GM21723 (cell line): Measurements from ENCODE around the gene MED25.

Source experiments
- ATAC-seq: cut with Tn5 transposase; IDR thresholded peaks from one replicate; pipeline ENCODE4 v1.9.1; 2021; ENCODE audit warnings: mild to moderate bottlenecking, moderate library complexity; ENCODE audit not compliant: unreplicated experiment

MED25 gene

DNA sequence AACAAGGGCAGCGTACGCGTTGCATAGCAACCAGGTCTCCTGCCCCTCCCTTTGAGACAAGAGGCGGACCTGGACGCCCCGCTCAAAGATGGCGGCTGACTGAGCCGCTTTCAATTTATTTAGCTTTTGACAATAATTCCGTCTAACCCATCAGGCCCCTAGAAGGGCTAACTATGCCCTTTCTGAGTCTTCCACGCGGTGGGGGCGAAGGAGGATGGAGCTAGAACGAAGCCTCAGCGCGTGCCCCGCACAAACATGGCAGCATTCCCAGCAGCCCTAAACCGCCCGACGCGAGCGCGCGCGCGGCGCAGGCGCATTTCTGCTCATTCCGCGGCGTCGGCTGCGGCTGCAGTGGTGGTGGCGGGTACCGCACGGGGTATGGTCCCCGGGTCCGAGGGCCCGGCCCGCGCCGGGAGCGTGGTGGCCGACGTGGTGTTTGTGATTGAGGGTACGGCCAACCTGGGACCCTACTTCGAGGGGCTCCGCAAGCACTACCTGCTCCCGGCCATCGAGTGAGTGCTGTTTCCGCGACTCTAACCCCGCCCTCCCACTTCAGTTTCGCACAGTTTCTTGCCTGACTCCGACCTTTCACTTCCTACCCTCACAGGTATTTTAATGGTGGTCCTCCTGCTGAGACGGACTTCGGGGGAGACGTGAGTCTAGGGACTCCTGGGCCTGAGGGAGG, at the start of gene MED25:
Gene MED25 (plus strand): TSS at position 326 of the 685 bp plus-strand sequence. CDS start 53 bp downstream, at position 379.
- ATAC-seq: peak; percentile 66

DNA sequence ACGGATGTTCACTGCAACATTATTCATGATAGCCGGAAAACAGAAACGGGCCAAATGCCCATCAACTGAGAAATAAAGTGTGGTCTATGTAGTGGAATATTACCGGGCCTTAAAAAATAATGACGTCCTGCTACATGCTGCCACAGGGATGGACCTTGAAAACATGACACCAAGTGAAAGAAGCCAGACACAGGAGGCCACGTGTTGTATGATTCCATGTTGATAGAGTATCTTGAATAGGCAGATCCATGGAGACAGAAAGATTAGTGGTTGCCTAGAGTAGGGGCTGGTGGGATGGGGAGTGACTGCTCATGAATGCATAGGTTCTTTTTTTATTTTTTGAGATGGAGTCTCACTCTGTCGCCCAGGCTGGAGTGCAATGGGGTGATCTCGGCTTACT, 47.6 kb upstream of the MED25 start:
- no peak for ATAC-seq

DNA sequence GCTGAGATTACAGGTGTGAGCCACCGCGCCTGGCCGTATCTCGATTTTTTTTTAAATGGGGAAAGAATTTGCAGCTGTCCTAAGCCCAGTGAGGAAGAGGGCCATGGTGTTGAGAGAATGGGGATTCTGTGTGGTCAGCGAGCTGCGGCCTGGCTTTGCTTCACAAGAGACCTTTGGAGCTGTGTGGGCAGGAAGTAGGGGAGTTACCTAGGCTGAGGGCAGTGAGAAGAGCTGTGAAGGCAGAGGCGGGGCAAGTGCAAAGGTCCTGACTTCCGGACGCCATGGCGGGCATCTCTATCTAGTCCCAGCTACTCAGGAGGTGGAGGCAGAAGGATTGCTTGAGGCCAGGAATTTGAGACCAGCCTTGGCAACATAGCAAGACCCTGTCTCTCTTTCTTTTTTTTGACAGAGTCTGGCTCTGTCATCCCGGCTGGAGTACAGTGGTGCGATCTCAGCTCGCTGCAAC, 46.4 kb upstream of the MED25 start:
- no peak for ATAC-seq

DNA sequence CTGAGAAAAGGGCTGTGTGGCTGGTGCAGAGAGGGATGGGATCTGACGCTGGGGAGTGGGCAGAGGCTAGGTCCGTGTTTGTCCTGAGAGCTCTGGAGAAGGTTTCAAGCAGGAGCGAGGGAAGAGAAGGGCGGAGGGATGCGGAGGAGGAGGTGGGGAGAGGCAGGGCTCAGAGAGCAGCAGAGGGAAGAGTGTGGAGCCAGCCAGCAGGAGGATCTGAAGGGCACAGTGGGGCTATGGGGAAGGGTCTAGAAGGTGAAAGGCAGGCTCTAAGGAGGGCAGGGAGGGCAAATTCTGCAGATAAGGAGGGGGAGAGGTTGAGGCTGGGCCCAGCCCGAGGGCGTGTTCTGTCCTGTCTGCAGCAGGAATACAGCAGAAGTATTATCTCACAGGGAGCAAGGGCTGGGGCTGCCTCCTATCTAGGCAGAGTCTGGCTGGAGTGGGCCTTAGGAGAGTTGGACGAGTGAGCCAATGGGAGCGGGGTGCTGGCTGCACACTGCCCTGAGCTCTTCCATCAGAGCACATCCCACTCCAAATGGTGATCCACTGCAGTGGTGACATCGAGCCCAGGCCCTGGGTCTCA, 45.1 kb upstream of the MED25 start:
- ATAC-seq: no peak

DNA sequence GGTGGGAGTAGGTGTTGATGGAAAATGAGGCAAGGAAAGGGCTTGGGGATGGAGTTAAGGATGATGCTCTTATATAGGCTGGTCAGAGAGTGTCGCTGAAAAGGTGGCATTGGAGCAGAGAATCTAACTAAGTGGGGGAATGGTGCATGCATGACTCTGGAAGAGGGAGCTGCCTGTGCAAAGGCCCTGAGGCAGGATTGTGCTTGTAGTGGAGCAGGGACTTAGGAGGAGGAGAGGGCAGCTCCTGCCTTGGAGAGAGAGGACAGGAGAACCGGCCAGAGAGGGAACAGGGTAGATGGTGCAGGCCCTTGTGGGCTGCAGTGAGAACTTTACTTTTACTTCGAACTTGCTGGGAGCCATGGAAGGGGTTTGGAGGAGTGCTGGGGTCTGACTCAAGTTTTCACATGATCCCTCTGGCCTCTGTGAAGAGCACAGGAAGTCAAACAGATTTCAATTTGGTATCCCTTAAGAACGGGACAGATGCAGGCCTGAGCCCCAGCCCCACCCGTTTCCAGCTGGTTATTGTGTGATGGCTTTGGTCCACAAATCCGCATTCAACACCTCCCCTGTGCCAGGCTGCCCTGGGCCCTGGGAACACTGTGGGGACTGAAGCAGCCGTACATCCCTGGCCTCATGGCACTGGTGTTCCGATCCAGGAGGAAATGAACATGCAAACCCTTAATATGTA, 44.3 kb upstream of the MED25 start:
- no peak for ATAC-seq

DNA sequence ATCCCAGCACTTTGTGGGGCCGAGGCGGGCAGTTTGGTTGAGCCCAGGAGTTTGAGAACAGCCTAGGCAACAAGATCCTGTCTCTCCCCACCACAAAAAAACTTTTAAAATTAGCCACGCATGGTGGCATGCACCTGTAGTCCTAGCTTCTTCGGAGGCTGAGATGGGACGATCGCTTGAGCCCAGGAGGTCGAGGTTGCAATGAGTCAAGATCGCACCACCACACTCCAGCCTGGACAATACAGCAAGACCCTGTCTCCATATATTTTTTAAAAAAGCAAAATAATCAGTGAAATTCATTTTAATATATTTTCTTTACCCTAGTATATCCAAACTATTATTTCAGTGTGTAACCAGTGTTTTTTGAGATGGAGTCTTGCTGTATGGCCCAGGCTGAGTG, 43.1 kb upstream of the MED25 start:
- no peak for ATAC-seq

DNA sequence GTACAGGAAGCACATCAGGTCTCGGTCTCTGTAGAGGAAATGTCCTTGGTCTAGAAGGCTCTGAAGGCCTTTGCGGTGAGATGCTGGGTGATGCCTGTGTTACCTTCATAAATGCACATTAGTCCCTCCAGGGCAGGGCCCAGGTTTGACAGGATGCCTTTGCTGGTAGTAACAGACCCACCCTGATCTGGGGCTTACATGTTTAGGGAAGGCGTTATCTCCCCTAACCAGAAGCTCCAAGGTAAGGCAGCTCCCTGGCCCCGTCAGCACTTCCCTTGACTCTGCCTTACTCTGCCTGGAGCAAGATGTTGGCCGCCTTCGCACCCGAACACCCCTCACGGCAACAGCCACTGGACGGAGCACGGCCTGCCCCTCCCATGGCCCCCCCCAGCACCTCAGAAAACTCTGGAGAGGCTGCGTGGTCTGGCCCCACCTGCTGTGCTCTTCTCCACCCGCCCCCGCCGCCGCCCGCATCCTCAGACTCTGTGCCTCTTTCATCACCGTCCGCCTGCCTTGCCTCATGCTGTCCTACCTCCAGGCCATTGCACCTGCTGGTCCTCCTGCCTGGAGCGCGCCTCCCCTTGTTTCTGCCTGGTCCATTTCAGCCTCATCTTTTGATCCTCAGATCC, 42.2 kb upstream of the MED25 start:
- ATAC-seq: no peak

DNA sequence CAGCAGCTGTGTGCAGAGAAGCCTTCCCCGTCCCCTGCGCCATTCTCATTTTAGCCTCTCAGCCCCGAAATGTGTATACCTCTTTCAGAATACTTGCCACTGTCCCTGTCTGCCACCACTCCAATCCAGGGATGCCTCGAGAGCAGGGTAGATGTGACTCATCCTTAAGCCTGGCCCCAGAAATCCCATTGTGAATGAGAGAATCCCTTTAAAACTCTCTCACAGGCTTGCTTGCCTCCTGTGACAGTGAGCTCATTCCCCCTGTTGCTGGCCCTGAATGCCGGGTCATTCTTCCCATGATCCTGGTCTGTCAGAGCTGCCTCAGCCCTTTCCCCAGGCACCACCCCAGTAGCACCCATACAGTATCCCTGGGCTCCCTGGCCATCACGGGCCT, 41.7 kb upstream of the MED25 start:
- ATAC-seq: no peak

DNA sequence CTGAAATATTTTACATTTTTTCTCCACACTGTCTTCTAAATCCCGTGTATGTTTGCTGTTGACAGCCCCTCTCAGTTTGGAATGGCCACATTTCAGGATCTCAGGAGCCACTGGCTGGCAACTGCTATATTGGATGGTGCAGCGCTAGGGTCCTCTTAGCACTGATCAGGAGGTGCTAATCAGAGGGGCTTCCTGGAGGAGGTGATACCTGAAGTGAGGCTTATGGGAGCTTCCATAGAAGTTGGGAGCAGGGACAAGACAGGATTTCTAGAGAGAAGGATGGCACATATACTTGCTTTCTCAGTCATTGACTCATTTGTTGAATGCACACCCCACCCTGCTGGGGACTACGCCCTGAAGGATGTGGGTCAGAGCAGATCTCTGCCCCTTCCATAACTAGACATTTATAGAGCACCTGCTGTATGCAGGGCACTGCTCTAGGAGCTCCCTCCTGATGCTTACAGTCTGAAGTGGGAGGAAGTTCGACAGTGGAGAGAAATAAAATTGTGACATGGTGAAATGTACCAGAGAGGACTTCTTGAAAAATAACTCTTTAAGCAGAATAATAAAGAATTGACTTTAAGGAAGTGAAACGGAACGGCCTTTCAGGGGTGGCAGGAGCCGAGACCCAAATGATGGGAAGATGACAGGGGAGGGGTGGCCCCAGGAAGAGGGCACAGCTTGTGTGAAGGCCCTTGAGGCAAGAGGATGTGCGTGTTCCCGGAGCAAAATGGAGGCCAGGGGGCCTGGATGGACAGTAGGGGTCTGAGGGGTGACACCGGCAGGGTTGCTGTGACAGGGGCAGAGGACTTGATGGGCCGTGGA, 38.1 kb upstream of the MED25 start:
- ATAC-seq: no peak

DNA sequence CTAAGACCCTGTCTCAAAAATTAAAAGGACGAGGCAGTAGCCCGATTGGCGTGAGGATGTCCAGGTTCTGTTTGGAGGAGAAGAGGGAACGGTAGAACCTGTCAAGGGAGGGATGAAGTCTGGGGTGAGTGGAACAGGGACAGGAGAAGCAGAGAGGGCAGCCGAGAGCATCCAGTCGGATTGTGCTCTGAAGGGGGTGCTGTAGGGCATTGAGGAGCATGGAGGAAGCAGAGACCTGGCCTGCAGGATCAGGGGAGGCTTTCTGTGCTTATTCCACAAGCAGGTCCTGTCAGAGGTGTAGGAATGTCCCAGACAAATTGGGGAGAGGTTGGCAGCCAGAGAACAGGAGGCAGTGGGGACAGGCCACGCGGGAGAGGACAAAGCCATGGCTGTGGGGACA, 37.2 kb upstream of the MED25 start:
- ATAC-seq: no peak

DNA sequence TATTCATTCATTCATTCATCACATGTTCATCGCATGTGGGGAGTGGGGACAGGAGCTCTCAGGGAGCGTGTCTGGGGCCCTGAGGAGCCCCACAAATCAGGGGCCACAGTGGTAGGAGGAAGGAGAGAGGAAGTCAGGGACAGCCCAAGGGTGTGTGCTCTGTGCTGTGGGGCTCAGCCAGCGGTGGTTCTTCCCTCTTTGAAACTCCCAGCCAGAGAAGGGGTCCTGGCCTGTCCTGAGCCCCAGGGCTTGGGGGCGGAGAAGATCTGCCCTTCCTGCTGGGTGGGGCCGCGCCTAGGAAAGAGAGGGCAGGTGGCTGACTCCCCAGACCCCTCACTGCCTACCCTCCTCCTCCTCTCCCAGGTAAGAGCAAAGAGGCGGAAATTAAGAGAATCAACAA, 36.7 kb upstream of the MED25 start:
- no peak for ATAC-seq

DNA sequence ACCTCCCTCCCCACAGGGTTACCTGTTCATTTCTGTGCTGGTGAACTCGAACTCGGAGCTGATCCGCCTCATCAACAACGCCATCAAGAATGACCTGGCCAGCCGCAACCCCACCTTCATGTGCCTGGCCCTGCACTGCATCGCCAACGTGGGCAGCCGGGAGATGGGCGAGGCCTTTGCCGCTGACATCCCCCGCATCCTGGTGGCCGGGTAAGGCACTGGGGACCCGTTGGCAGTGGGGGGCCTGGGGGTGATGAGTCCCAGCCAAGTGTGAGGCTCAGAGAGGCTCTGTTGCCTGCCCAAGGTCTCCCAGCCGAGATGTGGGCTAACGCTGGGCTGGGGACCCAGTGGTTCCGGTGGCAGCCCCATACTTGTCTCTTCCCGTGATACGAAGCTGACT, 35.6 kb upstream of the MED25 start:
- ATAC-seq: no peak

DNA sequence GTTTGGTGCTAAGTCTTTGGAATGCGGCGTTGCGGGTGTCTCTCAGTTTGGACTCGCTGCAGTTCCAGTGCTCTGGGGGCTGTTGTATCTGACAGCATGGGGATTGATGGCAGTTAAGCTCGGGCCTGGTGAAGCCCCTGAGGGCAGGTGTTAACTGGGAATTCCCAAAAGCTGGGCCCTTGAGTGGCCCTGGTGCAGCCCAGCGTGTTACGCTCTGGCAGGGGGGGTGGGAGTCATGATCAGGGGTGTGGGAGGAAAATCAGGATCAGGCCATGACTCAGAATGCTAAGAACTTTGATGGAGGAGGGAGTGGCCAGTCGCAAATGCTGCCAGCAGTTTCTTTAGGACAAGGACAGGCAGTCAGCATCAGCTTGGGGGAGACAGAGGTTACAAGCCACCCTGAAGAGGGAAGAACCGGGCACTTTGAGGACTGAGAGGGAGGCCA, 31.7 kb upstream of the MED25 start:
- ATAC-seq: no peak

DNA sequence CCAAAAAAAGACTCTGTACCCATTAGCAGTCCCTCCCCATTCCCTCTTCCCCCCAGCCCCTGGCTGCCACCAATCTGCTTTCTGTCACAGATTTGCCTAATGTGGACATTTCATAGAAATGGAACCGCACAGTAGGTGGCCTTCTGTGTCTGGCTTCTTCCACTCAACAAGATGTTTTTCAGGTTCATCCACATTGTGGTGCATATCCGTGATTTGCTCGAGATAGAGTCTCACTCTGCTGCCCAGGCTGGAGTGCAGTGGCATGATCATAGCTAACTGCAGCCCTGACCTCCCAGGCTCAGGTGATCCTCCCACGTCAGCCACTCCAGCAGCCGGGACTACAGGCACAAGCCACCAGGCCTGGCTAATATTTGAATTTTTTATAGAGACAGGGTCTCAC, 30.3 kb upstream of the MED25 start:
- ATAC-seq: no peak

DNA sequence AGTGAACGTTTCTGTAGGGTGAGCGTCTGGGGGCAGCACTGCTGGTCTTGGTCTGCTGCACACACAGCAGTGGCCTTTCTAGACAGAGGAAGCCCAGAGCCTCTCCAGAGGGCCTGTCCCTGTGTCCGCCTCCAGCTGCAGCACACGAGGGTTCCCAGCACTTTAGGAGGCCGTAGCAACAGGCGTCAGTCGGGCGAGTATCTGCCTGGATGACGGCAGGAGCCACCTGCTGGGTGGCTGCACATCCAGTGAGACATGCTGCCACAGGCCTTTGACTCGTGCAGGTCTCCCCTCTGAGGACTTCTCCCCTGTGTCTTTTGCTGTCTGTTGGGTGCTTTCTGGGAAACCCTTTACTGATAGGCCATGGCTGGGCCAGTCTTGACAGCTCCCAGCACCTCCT, 29.2 kb upstream of the MED25 start:
- ATAC-seq: no peak

DNA sequence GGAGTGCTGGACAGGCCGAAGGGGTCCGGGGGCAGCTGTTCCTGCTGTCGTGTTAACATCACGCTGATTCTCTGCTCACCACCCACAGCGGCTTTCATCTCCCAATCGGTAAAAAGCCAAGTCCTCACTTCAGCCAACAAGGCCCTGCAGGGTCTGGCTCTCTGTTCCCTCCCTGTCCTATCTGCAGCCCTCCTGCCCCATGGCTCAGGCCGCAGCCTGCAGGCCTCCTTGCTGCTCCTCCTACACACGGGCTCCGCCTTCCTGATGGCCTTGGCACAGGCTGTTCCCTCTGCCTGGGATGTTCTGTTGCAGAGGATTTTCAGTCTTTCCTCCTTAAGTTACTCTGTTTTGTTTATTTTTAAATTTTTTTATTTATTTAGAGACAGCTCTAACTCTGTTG, 27.2 kb upstream of the MED25 start:
- ATAC-seq: no peak

DNA sequence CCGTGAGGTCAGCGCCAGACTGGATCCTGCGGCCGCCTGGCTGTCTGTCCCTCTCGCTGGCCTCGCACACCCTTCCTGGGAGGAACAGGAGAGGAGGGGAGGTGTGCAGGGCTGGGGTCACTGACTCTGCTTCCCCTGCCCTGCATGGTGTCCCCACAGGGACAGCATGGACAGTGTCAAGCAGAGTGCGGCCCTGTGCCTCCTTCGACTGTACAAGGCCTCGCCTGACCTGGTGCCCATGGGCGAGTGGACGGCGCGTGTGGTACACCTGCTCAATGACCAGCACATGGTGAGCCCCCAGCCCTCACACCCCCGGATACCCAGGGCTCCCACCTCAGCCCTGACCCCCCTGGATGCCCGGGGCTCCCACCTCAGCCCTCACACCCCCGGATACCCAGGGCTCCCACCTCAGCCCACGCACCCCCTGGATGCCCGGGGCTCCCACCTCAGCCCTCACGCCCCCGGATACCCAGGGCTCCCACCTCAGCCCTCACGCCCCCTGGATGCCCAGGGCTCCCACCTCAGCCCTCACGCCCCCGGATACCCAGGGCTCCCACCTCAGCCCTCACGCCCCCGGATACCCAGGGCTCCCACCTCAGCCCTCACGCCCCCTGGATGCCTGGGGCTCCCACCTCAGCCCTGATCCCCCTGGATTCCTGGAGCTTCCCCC, 26.2 kb upstream of the MED25 start:
- no peak for ATAC-seq

DNA sequence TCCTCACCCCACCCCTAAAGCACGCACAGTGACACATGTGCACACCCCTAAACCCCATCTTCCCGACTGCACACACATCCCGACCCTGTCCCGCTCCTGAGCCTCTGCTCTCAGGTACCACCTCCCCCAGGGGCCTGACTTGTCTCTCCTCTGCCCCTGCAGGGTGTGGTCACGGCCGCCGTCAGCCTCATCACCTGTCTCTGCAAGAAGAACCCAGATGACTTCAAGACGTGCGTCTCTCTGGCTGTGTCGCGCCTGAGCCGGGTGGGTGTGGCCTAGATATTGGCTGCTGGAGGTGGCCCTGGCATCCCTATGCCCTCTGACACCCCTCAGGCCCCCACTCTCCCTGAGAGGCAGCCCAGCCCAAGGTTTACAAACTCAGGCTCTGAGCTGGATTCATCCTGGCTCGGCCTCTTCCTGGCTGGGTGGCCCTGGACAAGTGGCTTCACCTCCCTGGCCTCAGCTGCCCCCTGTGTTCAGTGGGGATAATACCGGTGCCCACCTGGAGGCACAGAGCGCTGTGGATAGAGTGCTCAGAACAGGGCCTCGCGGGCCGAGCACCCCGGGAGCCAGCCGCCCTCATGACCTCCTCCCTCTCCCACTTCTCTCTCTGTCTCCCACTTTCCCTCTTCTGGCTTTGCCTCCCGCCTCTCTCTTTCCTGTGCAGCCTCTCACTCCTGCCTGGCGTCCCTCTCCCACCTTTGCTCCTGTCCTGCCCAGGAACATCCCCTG, 25.1 kb upstream of the MED25 start:
- no peak for ATAC-seq

DNA sequence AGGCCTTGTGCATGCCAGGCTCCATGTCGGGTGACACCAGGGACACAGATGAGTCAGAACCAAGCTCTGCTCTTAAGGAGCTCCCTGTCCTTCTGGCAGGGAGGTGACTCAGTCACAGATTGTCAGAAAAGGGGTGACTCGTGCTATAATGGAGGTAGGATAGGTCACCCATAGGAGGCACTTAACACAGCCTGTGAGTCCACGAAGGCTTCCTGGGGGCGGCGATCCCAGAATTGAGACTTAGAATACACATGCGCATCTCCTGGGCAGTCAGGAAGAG, 24.6 kb upstream of the MED25 start:
- ATAC-seq: no peak

DNA sequence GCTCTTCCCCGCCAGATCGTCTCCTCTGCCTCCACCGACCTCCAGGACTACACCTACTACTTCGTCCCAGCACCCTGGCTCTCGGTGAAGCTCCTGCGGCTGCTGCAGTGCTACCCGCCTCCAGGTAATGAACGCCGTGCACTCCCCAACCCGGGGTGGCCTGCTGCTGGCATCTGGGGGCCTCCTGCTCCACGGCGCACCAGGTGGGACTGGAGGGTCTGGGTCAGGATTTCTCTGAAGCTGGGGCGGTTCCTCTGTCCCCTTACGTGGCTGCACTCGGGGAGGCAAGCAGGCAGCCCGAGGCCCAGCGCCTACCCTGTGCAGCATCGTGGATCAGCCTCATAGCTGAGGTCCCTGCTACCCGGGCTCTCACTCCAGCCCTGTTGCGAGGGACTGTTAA, 22.5 kb upstream of the MED25 start:
- no peak for ATAC-seq
